ENCODE data around the gene SNAI1. TPM values are rescaled to one million over a fixed set of nuclear protein-coding genes. Genes with fewer than 3 reads are reported as not detected.

The SNAI1 gene
- total and polyA plus RNA-seq, 2 of the 4 experiments (the other 2 are of a cell fraction) = 0.54 to 13.7 TPM

GRCh38 chr20:49995586-49995985 lies 12.8 kb downstream of the SNAI1 start:
- CTCF ChIA-PET = no interaction called here
- Histone ChIP-seq H3K79me1 (ENCODE audit: low read depth in 1 of 2, low read length in 2 of 2) (no peaks in the 10 kb centered on the region), H3K9ac (ENCODE audit: low read depth, low read length) (no peak overlapping the region), H3K4me3 (ENCODE audit: insufficient read depth, low read depth, low read length) (no peak overlapping the region), H2BK120ac (ENCODE audit: low read depth, low read length) (no peak overlapping the region), H2AK5ac (ENCODE audit: low read depth, low read length) (no peak overlapping the region), H3K18ac (ENCODE audit: low read depth, low read length) (no peak overlapping the region), H3K9me3 (ENCODE audit: control insufficient read depth, insufficient read depth, low read length) (no peaks in the 10 kb centered on the region), H2BK15ac (ENCODE audit: low read depth, low read length) (no peak overlapping the region), H3K23ac (ENCODE audit: low read depth, low read length) (no peak overlapping the region), H3K4me1 (ENCODE audit: control insufficient read depth, insufficient read depth, low read length) (peaks cover under 1% of the 10 kb centered on the region; the same call in 1 of the 2 replicates), H4K20me1 (ENCODE audit: insufficient read depth, low read length) (no peaks in the 10 kb centered on the region), H4K91ac (ENCODE audit: insufficient read depth, low read depth, low read length) (no peak overlapping the region), H3K14ac (replicated peaks; ENCODE audit: low read depth, low read length) (no peak overlapping the region), H2AFZ (replicated peaks; ENCODE audit: low read length, poor library complexity) (no peak overlapping the region), H4K8ac (ENCODE audit: low read depth in 2 of 2, low read length in 2 of 2) (no peak overlapping the region), H3K4me2 (ENCODE audit: low read depth, low read length) (no peak overlapping the region), H3K9me1 (ENCODE audit: insufficient read depth, low read length) (peaks cover 6% of the 10 kb centered on the region; the same call in 1 of the 2 replicates), H2BK20ac (ENCODE audit: low read depth, low read length) (no peak overlapping the region), H4K5ac (ENCODE audit: low read depth, low read length) (no peak overlapping the region), H3K56ac (ENCODE audit: extremely low read depth, insufficient read depth, low read length) (no peak overlapping the region), H3K4ac (ENCODE audit: low read depth, low read length) (no peak overlapping the region), H2BK5ac (ENCODE audit: low read depth, low read length, poor library complexity, severe bottlenecking) (no peak overlapping the region), H2AK9ac (replicated peaks; ENCODE audit: low read depth, low read length, poor library complexity) (no peak overlapping the region), H3K36me3 (ENCODE audit: control insufficient read depth, insufficient read depth, low read length) (no peaks in the 10 kb centered on the region), H3K27me3 (ENCODE audit: control insufficient read depth, insufficient read depth, low read length) (no peaks in the 10 kb centered on the region), H3K27ac (ENCODE audit: insufficient read depth, low read length) (no peak overlapping the region)
- intact Hi-C loops (cut with micrococcal nuclease) (no loop called here), dilution Hi-C loops (cut with HindIII; ENCODE audit: low sequenced_read_pairs, unreplicated experiment) (no loop called here), in situ Hi-C loops (cut with MboI; ENCODE audit: low sequenced_read_pairs) (no loop called here)
- DNase-seq (no peak), ATAC-seq (ENCODE audit: low read depth) (no peak)
- WGBS, 2 experiments (ENCODE audit: extremely low coverage in 2 of 2, insufficient read length in 1 of 2) = 100% methylated on average over 1 of the region's 3 CpGs; no CpG with 5 or more reads in 1 of the 2 experiments
- POLR2A ChIA-PET (ENCODE audit: unreplicated experiment) = no interaction called here
- no TSS peak for BruUV-seq (replicated peaks)
- no peak for TF ChIP-seq ELK1 (IDR thresholded peaks at IDR 0.05; ENCODE audit: borderline replicate concordance, low read depth, low read length)
- TF ChIP-seq NFE2L2 (IDR thresholded peaks at IDR 0.05; ENCODE audit: low read depth, low read length) = no peak
- TF ChIP-seq SMC3 (IDR thresholded peaks at IDR 0.05; ENCODE audit: low read depth, low read length) = no peak
- TF ChIP-seq POLR2A (IDR thresholded peaks at IDR 0.05; ENCODE audit: low read depth, low read length) = no peak
- TF ChIP-seq CTCF (conservative IDR thresholded peaks at IDR 0.05; ENCODE audit: low read depth, low read length) = no peak
- TF ChIP-seq MAFK (IDR thresholded peaks at IDR 0.05; ENCODE audit: low read depth, low read length) = no peak
- TF ChIP-seq USF2 (IDR thresholded peaks at IDR 0.05; ENCODE audit: low read depth, low read length) = no peak
- TF ChIP-seq FOS (IDR thresholded peaks at IDR 0.05; ENCODE audit: low read depth, low read length) = no peak
- no peak for TF ChIP-seq CHD1 (IDR thresholded peaks at IDR 0.05; ENCODE audit: low read depth, low read length)
- no peak for TF ChIP-seq MAZ (IDR thresholded peaks at IDR 0.05; ENCODE audit: borderline replicate concordance, low read depth, low read length)

Measured in IMR-90 (cell line).